Esophagus squamous epithelium (tissue), 5 donors: ENCODE data around the gene RFTN1. TPM values are rescaled to one million over a fixed set of nuclear protein-coding genes. Genes with fewer than 3 reads are reported as not detected.

Experiments used
- DNase-seq: peaks from one replicate; lab custom pipeline; 2025; lab: John Stamatoyannopoulos, UW
- H3K27ac ChIP-seq, 4 donors: fragments of 200-600 bp; sonication (generic); one replicate each; pipeline ENCODE4 v1.5.1; 2016 to 2019; ENCODE audit warnings: mild to moderate bottlenecking in 1 of 4
- H3K27me3 ChIP-seq, 4 donors: fragments of 200-600 bp; sonication (generic); 1 replicate in 3 of 4; 2 replicates in 1 of 4; pipeline versions ENCODE4 v1.5.1 to v1.6.0; 2017 to 2021; ENCODE audit warnings: antibody characterized with exemption in 1 of 4
- H3K36me3 ChIP-seq, 3 donors: fragments of 200-600 bp; sonication (generic); one replicate each; pipeline ENCODE4 v1.5.1; 2016 to 2019
- H3K4me1 ChIP-seq, 3 donors: fragments of 200-600 bp; sonication (generic); one replicate each; pipeline ENCODE4 v1.5.1; 2017 to 2019
- H3K4me3 ChIP-seq, 4 donors: fragments of 200-600 bp; sonication (generic); 1 replicate in 3 of 4; 2 replicates in 1 of 4; pipeline ENCODE4 v1.5.1; 2016 to 2019; ENCODE audit warnings: mild to moderate bottlenecking in 2 of 4, moderate library complexity in 1 of 4
- H3K9me3 ChIP-seq, 3 donors: fragments of 200-600 bp; sonication (generic); one replicate each; pipeline ENCODE4 v1.5.1; 2016 to 2019
- POLR2A ChIP-seq, 4 donors: fragments of 450-650 bp; IDR thresholded peaks; one replicate each; pipeline ENCODE4 v1.6.1; 2017; ENCODE audit warnings: antibody characterized with exemption in 4 of 4, mild to moderate bottlenecking in 4 of 4, moderate library complexity in 3 of 4
- WGBS, 2 donors: methylation state at CpG; one replicate each; pipeline ENCODE4 v1.1.5; 2018; 5-methylcytosine and 5-hydroxymethylcytosine counted together
- intact Hi-C: fragments of 100-400 bp; cut with DNase I; formaldehyde crosslinking; loops from one replicate; pipeline ENCODE4 v1.15.0; 2022
- total RNA-seq, 4 donors: library from RNA; depleted of rRNA; stranded (reverse); fragments of >200 nt; gene quantifications; one replicate each; pipeline ENCODE4 v1.1.0, GENCODE V29; 2016
- TF ChIP-seq, protein P1 (sequence below), 6 experiments: fragments of 450-650 bp in 4 of 6; fragments of 200-600 bp in 2 of 6; sonication (generic) in 2 of 6; IDR thresholded peaks; one replicate each; pipeline ENCODE4 v1.5.1; 2016 to 2019; ENCODE audit warnings: antibody characterized with exemption in 6 of 6, mild to moderate bottlenecking in 4 of 6, moderate library complexity in 4 of 6
- donor health status: DM: yes; HTN: yes; CAD: no.

The RFTN1 gene
- total RNA-seq, 4 donors from 2014 or later, result 5.0 to 22.7 (median 12.4) TPM

DNA sequence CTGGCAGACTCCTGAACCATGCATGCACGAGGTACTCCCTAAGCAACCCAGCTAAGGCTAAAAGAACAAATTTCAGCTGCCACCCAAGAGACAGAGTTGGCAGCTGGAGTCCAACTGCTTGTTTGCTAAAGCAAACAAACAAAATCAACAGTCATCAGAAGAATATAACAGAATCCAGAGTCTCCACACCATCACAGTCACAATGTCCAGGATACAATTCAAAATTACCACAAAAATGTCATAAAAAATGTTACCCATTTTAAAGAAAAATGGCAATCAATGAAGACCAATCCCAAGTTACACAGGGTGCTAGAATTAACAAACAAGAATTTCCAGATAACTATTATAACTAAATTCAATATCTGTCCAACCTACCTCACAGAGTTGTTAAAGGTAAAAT, 42.9 kb downstream of the RFTN1 start:
- no peak for TF ChIP-seq POLR2A (IDR thresholded peaks at IDR 0.05)
- TF ChIP-seq, protein P1, sequence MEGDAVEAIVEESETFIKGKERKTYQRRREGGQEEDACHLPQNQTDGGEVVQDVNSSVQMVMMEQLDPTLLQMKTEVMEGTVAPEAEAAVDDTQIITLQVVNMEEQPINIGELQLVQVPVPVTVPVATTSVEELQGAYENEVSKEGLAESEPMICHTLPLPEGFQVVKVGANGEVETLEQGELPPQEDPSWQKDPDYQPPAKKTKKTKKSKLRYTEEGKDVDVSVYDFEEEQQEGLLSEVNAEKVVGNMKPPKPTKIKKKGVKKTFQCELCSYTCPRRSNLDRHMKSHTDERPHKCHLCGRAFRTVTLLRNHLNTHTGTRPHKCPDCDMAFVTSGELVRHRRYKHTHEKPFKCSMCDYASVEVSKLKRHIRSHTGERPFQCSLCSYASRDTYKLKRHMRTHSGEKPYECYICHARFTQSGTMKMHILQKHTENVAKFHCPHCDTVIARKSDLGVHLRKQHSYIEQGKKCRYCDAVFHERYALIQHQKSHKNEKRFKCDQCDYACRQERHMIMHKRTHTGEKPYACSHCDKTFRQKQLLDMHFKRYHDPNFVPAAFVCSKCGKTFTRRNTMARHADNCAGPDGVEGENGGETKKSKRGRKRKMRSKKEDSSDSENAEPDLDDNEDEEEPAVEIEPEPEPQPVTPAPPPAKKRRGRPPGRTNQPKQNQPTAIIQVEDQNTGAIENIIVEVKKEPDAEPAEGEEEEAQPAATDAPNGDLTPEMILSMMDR (IDR thresholded peaks at IDR 0.05), result no peak
- H3K27me3 ChIP-seq, result no peaks in the 10 kb centered on the region
- intact Hi-C loops, result no loop called here
- no peak overlapping the region for H3K27ac ChIP-seq
- WGBS, 2 donors, result 83 to 91% methylated on average over 1 of the region's 1 CpG
- peaks cover 0 to 14% (median 4%) of the 10 kb centered on the region in 3 donors for H3K4me1 ChIP-seq
- DNase-seq, result no peak
- H3K36me3 ChIP-seq, result peaks cover 0 to 6% (median 0%) of the 10 kb centered on the region in 3 donors
- H3K9me3 ChIP-seq, result peaks cover 0 to 10% (median 6%) of the 10 kb centered on the region in 3 donors
- no peak overlapping the region for H3K4me3 ChIP-seq

DNA sequence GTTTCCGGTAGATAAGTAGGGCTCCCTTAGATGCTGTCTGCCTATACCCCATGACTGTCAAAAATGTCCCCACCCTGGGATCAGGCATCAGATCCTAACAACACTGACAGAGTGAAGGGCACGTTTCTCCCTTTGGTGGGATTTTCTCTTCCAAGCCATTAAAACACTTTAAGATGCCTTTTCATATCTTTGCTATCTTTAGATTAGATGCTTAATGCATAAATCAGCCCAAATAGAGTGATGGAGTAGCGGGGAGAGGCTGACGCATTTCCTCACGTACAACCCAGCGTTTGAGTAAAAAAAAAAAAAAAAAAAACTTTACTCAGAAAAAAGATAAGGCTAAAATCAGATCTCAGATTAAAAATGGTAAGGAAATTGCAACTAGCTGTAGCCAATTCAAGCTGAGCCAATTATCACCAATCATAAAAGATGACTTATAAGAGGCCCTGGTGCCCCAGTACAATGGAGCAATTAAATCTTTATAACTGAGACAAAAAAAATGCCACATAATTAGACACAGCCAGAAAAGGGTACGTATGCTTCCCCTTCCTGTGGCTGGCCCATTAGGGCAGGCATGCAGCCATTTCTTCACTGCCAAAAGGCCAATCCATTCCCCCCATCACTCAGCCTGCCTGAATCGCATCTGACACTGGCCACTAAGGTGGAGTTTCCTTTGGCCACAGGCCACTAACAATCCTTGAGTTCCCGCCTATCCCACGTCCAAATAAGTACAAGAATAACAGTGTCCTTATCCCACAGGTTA, 45.0 kb downstream of the RFTN1 start:
- H3K4me1 ChIP-seq, result peaks cover 0 to 20% (median 4%) of the 10 kb centered on the region in 3 donors
- peaks cover 0 to 10% (median 6%) of the 10 kb centered on the region in 3 donors for H3K9me3 ChIP-seq
- no peak for DNase-seq
- no peak for TF ChIP-seq POLR2A (IDR thresholded peaks at IDR 0.05)
- TF ChIP-seq, protein P1 (IDR thresholded peaks at IDR 0.05), result no peak
- H3K4me3 ChIP-seq, result no peak overlapping the region
- H3K27ac ChIP-seq, result peak overlapping the region in 3 of 4 donors; percentile 17 to 34 (median 33)
- H3K36me3 ChIP-seq, result peaks cover 0 to 6% (median 0%) of the 10 kb centered on the region in 3 donors
- intact Hi-C loops, result no loop called here
- 53 to 67% methylated on average over 10 of the region's 10 CpGs for WGBS, 2 donors
- H3K27me3 ChIP-seq, result no peaks in the 10 kb centered on the region

DNA sequence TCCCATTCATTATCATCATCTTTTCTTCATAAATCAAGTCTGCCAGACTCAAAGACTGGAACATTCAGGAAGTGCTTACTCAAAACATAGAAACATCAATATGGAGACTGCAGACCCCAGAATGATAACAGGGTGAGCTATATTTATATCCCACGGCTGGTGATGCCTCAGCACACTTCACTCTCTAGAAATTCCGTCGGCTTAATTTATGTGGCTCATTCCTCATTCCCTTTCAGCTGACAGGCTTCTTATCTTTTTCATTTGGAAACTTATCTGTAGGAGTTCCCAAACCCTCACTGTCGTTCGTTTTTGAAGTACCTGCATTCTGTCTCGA, 45.5 kb downstream of the RFTN1 start:
- Histone ChIP-seq H3K27ac (peak overlapping the region in 3 of 4 donors; percentile 17 to 34 (median 22)), H3K4me3 (no peak overlapping the region), H3K36me3 (peaks cover 0 to 6% (median 0%) of the 10 kb centered on the region in 3 donors), H3K4me1 (peaks cover 0 to 20% (median 4%) of the 10 kb centered on the region in 3 donors), H3K27me3 (no peaks in the 10 kb centered on the region), H3K9me3 (peaks cover 0 to 10% (median 6%) of the 10 kb centered on the region in 3 donors)
- TF ChIP-seq, protein P1 (IDR thresholded peaks at IDR 0.05), result no peak
- no peak for TF ChIP-seq POLR2A (IDR thresholded peaks at IDR 0.05)
- no peak for DNase-seq
- WGBS, 2 donors, result 24 to 42% methylated on average over 6 of the region's 6 CpGs
- intact Hi-C loops, result no loop called here

DNA sequence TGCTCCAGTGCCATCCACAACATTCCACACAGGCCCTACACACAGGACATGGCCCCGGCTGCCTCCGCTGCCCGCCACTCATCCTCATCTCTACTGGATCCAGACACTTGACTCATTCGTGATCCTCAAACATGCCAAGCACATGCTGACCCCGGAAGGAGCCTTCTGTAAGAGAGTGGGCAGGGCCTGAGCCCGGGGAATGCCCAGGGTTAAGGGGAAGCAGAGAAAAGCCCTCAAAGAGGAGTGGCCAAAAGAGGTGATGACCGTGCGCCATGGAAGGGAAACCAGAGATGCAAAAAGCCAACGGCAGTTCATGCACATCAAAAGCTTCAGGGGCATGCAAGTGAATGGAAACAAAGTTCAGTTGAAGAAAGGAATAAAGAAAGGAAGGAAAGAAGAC, 46.1 kb downstream of the RFTN1 start:
- peaks cover 0 to 4% (median 0%) of the 10 kb centered on the region in 3 donors for H3K36me3 ChIP-seq
- no peak overlapping the region for H3K4me3 ChIP-seq
- peak overlapping the region in 2 of 4 donors; percentile 10 to 17 for H3K27ac ChIP-seq
- no peaks in the 10 kb centered on the region for H3K27me3 ChIP-seq
- peaks cover 0 to 10% (median 6%) of the 10 kb centered on the region in 3 donors for H3K9me3 ChIP-seq
- peaks cover 0 to 20% (median 4%) of the 10 kb centered on the region in 3 donors for H3K4me1 ChIP-seq
- WGBS, 2 donors, result 72 to 75% methylated on average over 5 to 8 of the region's 9 CpGs
- no peak for DNase-seq
- intact Hi-C loops, result no loop called here
- no peak for TF ChIP-seq POLR2A (IDR thresholded peaks at IDR 0.05)
- TF ChIP-seq, protein P1 (IDR thresholded peaks at IDR 0.05), result no peak

DNA sequence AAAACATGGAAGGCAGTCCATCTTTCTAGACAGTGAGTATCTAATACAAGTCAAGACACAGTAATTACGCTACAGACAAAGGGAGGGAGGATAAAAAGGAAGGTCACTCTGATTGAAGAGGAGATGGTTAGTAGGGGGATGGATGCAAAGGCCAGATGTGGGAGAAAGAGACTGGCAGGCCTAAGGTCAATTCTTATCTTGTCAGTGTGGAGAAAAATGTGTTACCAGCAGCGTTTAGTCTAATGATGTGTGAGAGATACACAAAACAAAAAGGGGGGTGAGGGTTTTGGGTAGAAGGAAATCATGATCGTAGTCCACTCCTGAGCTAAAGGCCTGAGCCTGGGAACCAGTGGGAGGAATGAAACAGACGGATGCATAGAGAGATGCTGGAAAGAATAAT, 46.7 kb downstream of the RFTN1 start:
- H3K4me3 ChIP-seq, result no peak overlapping the region
- H3K27me3 ChIP-seq, result no peaks in the 10 kb centered on the region
- peaks cover 0 to 20% (median 4%) of the 10 kb centered on the region in 3 donors for H3K4me1 ChIP-seq
- no peak overlapping the region for H3K27ac ChIP-seq
- no peaks in the 10 kb centered on the region for H3K36me3 ChIP-seq
- 79% methylated on average over 4 of the region's 4 CpGs for WGBS, 2 donors
- no peak for DNase-seq
- intact Hi-C loops, result no loop called here
- peaks cover 0 to 10% (median 6%) of the 10 kb centered on the region in 3 donors for H3K9me3 ChIP-seq
- TF ChIP-seq, protein P1 (IDR thresholded peaks at IDR 0.05), result no peak
- no peak for TF ChIP-seq POLR2A (IDR thresholded peaks at IDR 0.05)
